HEK293T (cell line): ENCODE measurements around the gene STK38.

Source experiments
- BHLHE40 ChIP-seq: fragments of 450-650 bp; IDR thresholded peaks from 2 replicates; pipeline ENCODE4 v1.6.1; 2016; ENCODE audit warnings: mild to moderate bottlenecking, moderate library complexity, borderline replicate concordance
- FOXA1 ChIP-seq: fragments of 450-650 bp; IDR thresholded peaks from 2 replicates; pipeline ENCODE4 v1.6.1; 2016; ENCODE audit warnings: mild to moderate bottlenecking
- FOXK2 ChIP-seq: fragments of 450-650 bp; IDR thresholded peaks from 2 replicates; pipeline ENCODE4 v1.6.1; 2016; ENCODE audit warnings: mild to moderate bottlenecking
- FOXM1 ChIP-seq: fragments of 450-650 bp; IDR thresholded peaks from 2 replicates; pipeline ENCODE4 v1.6.1; 2017; ENCODE audit warnings: mild to moderate bottlenecking, borderline replicate concordance
- L3MBTL2 ChIP-seq: fragments of 450-650 bp; conservative IDR thresholded peaks from 2 replicates; pipeline ENCODE4 v1.6.1; 2016; ENCODE audit warnings: mild to moderate bottlenecking
- LEF1 ChIP-seq: fragments of 450-650 bp; IDR thresholded peaks from 2 replicates; pipeline ENCODE4 v1.6.1; 2017; ENCODE audit warnings: mild to moderate bottlenecking, borderline replicate concordance
- SP1 ChIP-seq: fragments of 450-650 bp; IDR thresholded peaks from 2 replicates; pipeline ENCODE4 v1.6.1; 2017
- TARDBP ChIP-seq: fragments of 450-650 bp; IDR thresholded peaks from 2 replicates; pipeline ENCODE4 v1.6.1; 2016
- ZNF384 ChIP-seq: fragments of 450-650 bp; IDR thresholded peaks from 2 replicates; pipeline ENCODE4 v1.6.1; 2016

- no peak for TF ChIP-seq LEF1
- no peak for TF ChIP-seq ZNF384
- no peak for TF ChIP-seq TARDBP
- no peak for TF ChIP-seq FOXK2
- TF ChIP-seq BHLHE40: no peak
- no peak for TF ChIP-seq FOXM1
- TF ChIP-seq FOXA1: no peak
- TF ChIP-seq SP1: no peak
- no peak for TF ChIP-seq L3MBTL2
Observed at GRCh38 chr6:36514554-36515456, 32.5 kb downstream of the STK38 start.
